GM21423 (cell line): ENCODE results near the gene GAGE12F.
"Not testable (repeated sequence)": the region's sequence is repeated elsewhere in the genome, so short reads cannot be mapped to it uniquely, and the experiment has no call there.

Experiments
- ATAC-seq: cut with Tn5 transposase; IDR thresholded peaks from one replicate; pipeline ENCODE4 v1.9.1; 2021; ENCODE audit warnings: mild to moderate bottlenecking, moderate library complexity; ENCODE audit not compliant: unreplicated experiment

GAGE12F gene, protein sequence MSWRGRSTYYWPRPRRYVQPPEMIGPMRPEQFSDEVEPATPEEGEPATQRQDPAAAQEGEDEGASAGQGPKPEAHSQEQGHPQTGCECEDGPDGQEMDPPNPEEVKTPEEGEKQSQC

DNA sequence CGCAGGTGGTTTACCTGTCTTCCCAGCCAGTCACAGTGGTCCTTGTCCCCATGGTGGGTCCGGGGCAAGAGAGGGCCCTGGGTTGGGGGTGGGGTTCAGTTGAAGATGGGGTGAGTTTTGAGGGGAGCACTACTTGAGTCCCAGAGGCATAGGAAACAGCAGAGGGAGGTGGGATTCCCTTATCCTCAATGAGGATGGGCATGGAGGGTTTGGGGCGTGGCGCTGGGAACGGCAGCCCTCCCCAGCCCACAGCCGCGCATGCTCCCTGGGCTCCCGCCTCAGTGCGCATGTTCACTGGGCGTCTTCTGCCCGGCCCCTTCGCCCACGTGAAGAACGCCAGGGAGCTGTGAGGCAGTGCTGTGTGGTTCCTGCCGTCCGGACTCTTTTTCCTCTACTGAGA is at the start of gene GAGE12F:
Gene GAGE12F (plus strand): TSS at position 301 of the 400 bp plus-strand sequence. CDS start 1,155 bp downstream, outside the sequence.
- ATAC-seq, result not testable (repeated sequence)

GRCh38 chrX:49531877-49532276 is 28.8 kb upstream of the GAGE12F start, which contains the start of gene GAGE12C:
Gene GAGE12C, plus strand, starts transcription at chrX:49532177. Its CDS starts 1,155 bp downstream, at chrX:49533332.
- ATAC-seq, result not testable (repeated sequence)

GRCh38 chrX:49541433-49541832 is 19.2 kb upstream of the GAGE12F start, which contains the start of gene GAGE12D:
Gene GAGE12D, plus strand, starts transcription at chrX:49541733. Its CDS starts 1,155 bp downstream, at chrX:49542888.
- ATAC-seq, result not testable (repeated sequence)

DNA sequence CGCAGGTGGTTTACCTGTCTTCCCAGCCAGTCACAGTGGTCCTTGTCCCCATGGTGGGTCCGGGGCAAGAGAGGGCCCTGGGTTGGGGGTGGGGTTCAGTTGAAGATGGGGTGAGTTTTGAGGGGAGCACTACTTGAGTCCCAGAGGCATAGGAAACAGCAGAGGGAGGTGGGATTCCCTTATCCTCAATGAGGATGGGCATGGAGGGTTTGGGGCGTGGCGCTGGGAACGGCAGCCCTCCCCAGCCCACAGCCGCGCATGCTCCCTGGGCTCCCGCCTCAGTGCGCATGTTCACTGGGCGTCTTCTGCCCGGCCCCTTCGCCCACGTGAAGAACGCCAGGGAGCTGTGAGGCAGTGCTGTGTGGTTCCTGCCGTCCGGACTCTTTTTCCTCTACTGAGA is 9.7 kb upstream of the GAGE12F start, which contains the start of gene GAGE12E:
Gene GAGE12E (plus strand): TSS at position 301 of the 400 bp plus-strand sequence. CDS start 1,155 bp downstream, outside the sequence.
- ATAC-seq, result not testable (repeated sequence)

DNA sequence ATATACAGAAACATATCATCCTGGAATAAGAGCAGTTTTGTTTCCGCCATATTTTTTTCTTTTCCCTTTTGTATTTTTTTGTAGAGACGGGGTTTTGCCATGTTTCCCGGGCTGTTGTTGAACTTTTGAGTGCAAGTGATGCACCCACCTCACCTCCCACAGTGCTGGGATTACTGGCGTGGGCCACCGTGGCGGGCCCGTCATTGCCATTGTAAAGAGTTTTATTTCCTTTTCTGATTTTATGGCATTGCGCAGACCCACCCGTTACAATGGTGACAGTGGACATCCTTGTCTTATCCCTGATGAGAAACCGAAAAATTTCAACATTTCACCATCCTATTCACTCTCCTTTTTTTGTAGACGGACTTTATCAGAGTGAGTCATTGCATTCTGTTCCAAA is 8.1 kb downstream of the GAGE12F start:
- not testable (repeated sequence) for ATAC-seq

DNA sequence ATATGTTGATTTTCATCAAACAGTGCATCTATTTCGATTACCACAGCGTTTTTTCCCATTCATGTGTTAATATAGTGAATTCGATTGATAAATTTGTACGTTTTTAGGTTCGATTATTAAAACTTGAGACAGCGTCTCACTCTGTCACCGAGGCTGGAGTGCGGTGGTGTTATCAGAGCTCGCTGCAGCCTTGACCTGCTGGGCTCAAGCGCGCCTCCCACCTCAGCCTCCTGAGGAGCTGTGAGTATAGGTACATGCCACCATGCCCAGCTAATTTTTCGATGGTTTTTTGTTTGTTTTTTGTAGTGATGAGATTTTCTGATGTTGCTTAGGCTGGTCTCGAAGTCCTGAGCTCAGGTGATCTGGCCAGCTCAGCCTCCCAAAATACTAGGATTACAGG is 8.5 kb downstream of the GAGE12F start:
- ATAC-seq, result not testable (repeated sequence)

DNA sequence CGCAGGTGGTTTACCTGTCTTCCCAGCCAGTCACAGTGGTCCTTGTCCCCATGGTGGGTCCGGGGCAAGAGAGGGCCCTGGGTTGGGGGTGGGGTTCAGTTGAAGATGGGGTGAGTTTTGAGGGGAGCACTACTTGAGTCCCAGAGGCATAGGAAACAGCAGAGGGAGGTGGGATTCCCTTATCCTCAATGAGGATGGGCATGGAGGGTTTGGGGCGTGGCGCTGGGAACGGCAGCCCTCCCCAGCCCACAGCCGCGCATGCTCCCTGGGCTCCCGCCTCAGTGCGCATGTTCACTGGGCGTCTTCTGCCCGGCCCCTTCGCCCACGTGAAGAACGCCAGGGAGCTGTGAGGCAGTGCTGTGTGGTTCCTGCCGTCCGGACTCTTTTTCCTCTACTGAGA is 9.5 kb downstream of the GAGE12F start, which contains the start of gene GAGE12G:
Gene GAGE12G (plus strand): TSS at position 301 of the 400 bp plus-strand sequence. CDS start 1,155 bp downstream, outside the sequence.
- ATAC-seq, result not testable (repeated sequence)

- ATAC-seq, result not testable (repeated sequence)
These were observed 19.0 kb downstream of the GAGE12F start, which contains the start of gene GAGE12H for GRCh38 chrX:49579649-49580048. Gene GAGE12H, plus strand, starts transcription at chrX:49579949. Its CDS starts 1,155 bp downstream, at chrX:49581104.

- ATAC-seq, result not testable (repeated sequence)
These were observed 28.6 kb downstream of the GAGE12F start, which contains the start of gene GAGE2A for GRCh38 chrX:49589196-49589595. Gene GAGE2A, plus strand, starts transcription at chrX:49589496. Its CDS starts 1,155 bp downstream, at chrX:49590651.

- ATAC-seq, result not testable (repeated sequence)
These were observed 29.3 kb downstream of the GAGE12F start for GRCh38 chrX:49589769-49590478.

DNA sequence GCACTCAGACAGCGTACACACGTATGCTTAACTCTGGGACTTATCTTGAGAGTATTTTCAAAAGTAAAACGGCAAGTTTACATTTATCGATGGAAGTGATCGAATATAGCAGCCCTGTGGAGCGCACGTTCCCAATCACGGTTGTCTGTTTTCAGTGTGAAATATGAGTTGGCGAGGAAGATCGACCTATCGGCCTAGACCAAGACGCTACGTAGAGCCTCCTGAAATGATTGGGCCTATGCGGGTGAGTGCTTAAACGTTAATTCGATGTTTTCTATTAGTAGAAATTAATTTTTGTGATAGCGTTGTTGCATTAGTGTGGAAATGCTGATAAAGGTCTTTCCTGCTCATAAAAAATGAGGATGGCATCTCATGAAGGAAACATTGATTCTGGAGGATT is 29.8 kb downstream of the GAGE12F start:
- not testable (repeated sequence) for ATAC-seq

DNA sequence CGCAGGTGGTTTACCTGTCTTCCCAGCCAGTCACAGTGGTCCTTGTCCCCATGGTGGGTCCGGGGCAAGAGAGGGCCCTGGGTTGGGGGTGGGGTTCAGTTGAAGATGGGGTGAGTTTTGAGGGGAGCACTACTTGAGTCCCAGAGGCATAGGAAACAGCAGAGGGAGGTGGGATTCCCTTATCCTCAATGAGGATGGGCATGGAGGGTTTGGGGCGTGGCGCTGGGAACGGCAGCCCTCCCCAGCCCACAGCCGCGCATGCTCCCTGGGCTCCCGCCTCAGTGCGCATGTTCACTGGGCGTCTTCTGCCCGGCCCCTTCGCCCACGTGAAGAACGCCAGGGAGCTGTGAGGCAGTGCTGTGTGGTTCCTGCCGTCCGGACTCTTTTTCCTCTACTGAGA is 38.1 kb downstream of the GAGE12F start, which contains the start of gene GAGE1:
Gene GAGE1 (plus strand): TSS at position 301 of the 400 bp plus-strand sequence. CDS start 1,155 bp downstream, outside the sequence.
- not testable (repeated sequence) for ATAC-seq

- no peak for ATAC-seq
These were observed 50.2 kb downstream of the GAGE12F start for GRCh38 chrX:49610718-49611310.
